ENCODE results near the gene SRD5A2. TPM values are rescaled to one million over a fixed set of nuclear protein-coding genes. Genes with fewer than 3 reads are reported as not detected.

SRD5A2 gene
- total RNA-seq, 1 experiment from 2014 or later, result not detected

GRCh38 chr2:31555967-31556706, 24.6 kb downstream of the SRD5A2 start:
- no peak for DNase-seq
- Histone ChIP-seq H3K27me3 (ENCODE audit: control insufficient read depth, insufficient read depth, low read length) (no peaks in the 10 kb centered on the region), H3K4me3 (ENCODE audit: insufficient read depth, low read depth, low read length) (no peak overlapping the region), H3K36me3 (replicated peaks; ENCODE audit: control insufficient read depth, insufficient read depth, low read length) (no peaks in the 10 kb centered on the region)

GRCh38 chr2:31553362-31553761, 27.4 kb downstream of the SRD5A2 start:
- Histone ChIP-seq H3K4me3 (ENCODE audit: insufficient read depth, low read depth, low read length) (no peak overlapping the region), H3K36me3 (replicated peaks; ENCODE audit: control insufficient read depth, insufficient read depth, low read length) (no peaks in the 10 kb centered on the region), H3K27me3 (ENCODE audit: control insufficient read depth, insufficient read depth, low read length) (no peaks in the 10 kb centered on the region)
- DNase-seq, result no peak

- no peaks in the 10 kb centered on the region for H3K27me3 ChIP-seq (ENCODE audit: control insufficient read depth, insufficient read depth, low read length)
- DNase-seq, result no peak
- H3K36me3 ChIP-seq (replicated peaks; ENCODE audit: control insufficient read depth, insufficient read depth, low read length), result no peaks in the 10 kb centered on the region
- no peak overlapping the region for H3K4me3 ChIP-seq (ENCODE audit: insufficient read depth, low read depth, low read length)
These were observed 33.3 kb downstream of the SRD5A2 start for GRCh38 chr2:31547485-31547884.

- H3K27me3 ChIP-seq (ENCODE audit: control insufficient read depth, insufficient read depth, low read length), result no peaks in the 10 kb centered on the region
- no peak overlapping the region for H3K4me3 ChIP-seq (ENCODE audit: insufficient read depth, low read depth, low read length)
- no peaks in the 10 kb centered on the region for H3K36me3 ChIP-seq (replicated peaks; ENCODE audit: control insufficient read depth, insufficient read depth, low read length)
- DNase-seq, result no peak
These were observed 38.9 kb downstream of the SRD5A2 start for GRCh38 chr2:31541853-31542252.

- peak; percentile 33 for DNase-seq
- Histone ChIP-seq H3K27me3 (ENCODE audit: control insufficient read depth, insufficient read depth, low read length) (no peaks in the 10 kb centered on the region), H3K4me3 (ENCODE audit: insufficient read depth, low read depth, low read length) (no peak overlapping the region), H3K36me3 (replicated peaks; ENCODE audit: control insufficient read depth, insufficient read depth, low read length) (no peaks in the 10 kb centered on the region)
These were observed 41.2 kb downstream of the SRD5A2 start for GRCh38 chr2:31539505-31539904.

- no peaks in the 10 kb centered on the region for H3K27me3 ChIP-seq (ENCODE audit: control insufficient read depth, insufficient read depth, low read length)
- DNase-seq, result no peak
- H3K4me3 ChIP-seq (ENCODE audit: insufficient read depth, low read depth, low read length), result no peak overlapping the region
- H3K36me3 ChIP-seq (replicated peaks; ENCODE audit: control insufficient read depth, insufficient read depth, low read length), result no peaks in the 10 kb centered on the region
These were observed 45.0 kb downstream of the SRD5A2 start for GRCh38 chr2:31535768-31536167.

GRCh38 chr2:31534636-31535035, 46.1 kb downstream of the SRD5A2 start:
- Histone ChIP-seq H3K4me3 (ENCODE audit: insufficient read depth, low read depth, low read length) (no peak overlapping the region), H3K36me3 (replicated peaks; ENCODE audit: control insufficient read depth, insufficient read depth, low read length) (no peaks in the 10 kb centered on the region), H3K27me3 (ENCODE audit: control insufficient read depth, insufficient read depth, low read length) (no peaks in the 10 kb centered on the region)
- DNase-seq, result no peak

- Histone ChIP-seq H3K4me3 (ENCODE audit: insufficient read depth, low read depth, low read length) (no peak overlapping the region), H3K27me3 (ENCODE audit: control insufficient read depth, insufficient read depth, low read length) (no peaks in the 10 kb centered on the region), H3K36me3 (replicated peaks; ENCODE audit: control insufficient read depth, insufficient read depth, low read length) (no peaks in the 10 kb centered on the region)
- no peak for DNase-seq
These were observed 47.7 kb downstream of the SRD5A2 start for GRCh38 chr2:31533036-31533435.

GRCh38 chr2:31531101-31531500, 49.6 kb downstream of the SRD5A2 start:
- DNase-seq, result no peak
- Histone ChIP-seq H3K4me3 (ENCODE audit: insufficient read depth, low read depth, low read length) (no peak overlapping the region), H3K27me3 (ENCODE audit: control insufficient read depth, insufficient read depth, low read length) (no peaks in the 10 kb centered on the region), H3K36me3 (replicated peaks; ENCODE audit: control insufficient read depth, insufficient read depth, low read length) (no peaks in the 10 kb centered on the region)

GRCh38 chr2:31529256-31529655, 51.5 kb downstream of the SRD5A2 start:
- no peaks in the 10 kb centered on the region for H3K36me3 ChIP-seq (replicated peaks; ENCODE audit: control insufficient read depth, insufficient read depth, low read length)
- H3K27me3 ChIP-seq (ENCODE audit: control insufficient read depth, insufficient read depth, low read length), result no peaks in the 10 kb centered on the region
- no peak overlapping the region for H3K4me3 ChIP-seq (ENCODE audit: insufficient read depth, low read depth, low read length)
- DNase-seq, result no peak

- H3K4me3 ChIP-seq (ENCODE audit: insufficient read depth, low read depth, low read length), result no peak overlapping the region
- no peak for DNase-seq
- no peaks in the 10 kb centered on the region for H3K36me3 ChIP-seq (replicated peaks; ENCODE audit: control insufficient read depth, insufficient read depth, low read length)
- no peaks in the 10 kb centered on the region for H3K27me3 ChIP-seq (ENCODE audit: control insufficient read depth, insufficient read depth, low read length)
These were observed 51.9 kb downstream of the SRD5A2 start for GRCh38 chr2:31528823-31529222.

GRCh38 chr2:31526946-31527732, 53.6 kb downstream of the SRD5A2 start:
- DNase-seq, result no peak
- Histone ChIP-seq H3K36me3 (replicated peaks; ENCODE audit: control insufficient read depth, insufficient read depth, low read length) (no peaks in the 10 kb centered on the region), H3K27me3 (ENCODE audit: control insufficient read depth, insufficient read depth, low read length) (no peaks in the 10 kb centered on the region), H3K4me3 (ENCODE audit: insufficient read depth, low read depth, low read length) (no peak overlapping the region)

GRCh38 chr2:31525876-31526275, 54.9 kb downstream of the SRD5A2 start:
- H3K4me3 ChIP-seq (ENCODE audit: insufficient read depth, low read depth, low read length), result no peak overlapping the region
- DNase-seq, result no peak
- H3K36me3 ChIP-seq (replicated peaks; ENCODE audit: control insufficient read depth, insufficient read depth, low read length), result no peaks in the 10 kb centered on the region
- H3K27me3 ChIP-seq (ENCODE audit: control insufficient read depth, insufficient read depth, low read length), result no peaks in the 10 kb centered on the region

GRCh38 chr2:31524592-31524991, 56.1 kb downstream of the SRD5A2 start:
- Histone ChIP-seq H3K27me3 (ENCODE audit: control insufficient read depth, insufficient read depth, low read length) (no peaks in the 10 kb centered on the region), H3K4me3 (ENCODE audit: insufficient read depth, low read depth, low read length) (no peak overlapping the region), H3K36me3 (replicated peaks; ENCODE audit: control insufficient read depth, insufficient read depth, low read length) (no peaks in the 10 kb centered on the region)
- DNase-seq, result no peak

GRCh38 chr2:31523871-31524492, 56.8 kb downstream of the SRD5A2 start:
- DNase-seq, result peak; percentile 41
- Histone ChIP-seq H3K4me3 (ENCODE audit: insufficient read depth, low read depth, low read length) (no peak overlapping the region), H3K27me3 (ENCODE audit: control insufficient read depth, insufficient read depth, low read length) (no peaks in the 10 kb centered on the region), H3K36me3 (replicated peaks; ENCODE audit: control insufficient read depth, insufficient read depth, low read length) (no peaks in the 10 kb centered on the region)

Data from H7 (cell line).